Measurements from ENCODE around the gene RASAL3.

Gene RASAL3

DNA sequence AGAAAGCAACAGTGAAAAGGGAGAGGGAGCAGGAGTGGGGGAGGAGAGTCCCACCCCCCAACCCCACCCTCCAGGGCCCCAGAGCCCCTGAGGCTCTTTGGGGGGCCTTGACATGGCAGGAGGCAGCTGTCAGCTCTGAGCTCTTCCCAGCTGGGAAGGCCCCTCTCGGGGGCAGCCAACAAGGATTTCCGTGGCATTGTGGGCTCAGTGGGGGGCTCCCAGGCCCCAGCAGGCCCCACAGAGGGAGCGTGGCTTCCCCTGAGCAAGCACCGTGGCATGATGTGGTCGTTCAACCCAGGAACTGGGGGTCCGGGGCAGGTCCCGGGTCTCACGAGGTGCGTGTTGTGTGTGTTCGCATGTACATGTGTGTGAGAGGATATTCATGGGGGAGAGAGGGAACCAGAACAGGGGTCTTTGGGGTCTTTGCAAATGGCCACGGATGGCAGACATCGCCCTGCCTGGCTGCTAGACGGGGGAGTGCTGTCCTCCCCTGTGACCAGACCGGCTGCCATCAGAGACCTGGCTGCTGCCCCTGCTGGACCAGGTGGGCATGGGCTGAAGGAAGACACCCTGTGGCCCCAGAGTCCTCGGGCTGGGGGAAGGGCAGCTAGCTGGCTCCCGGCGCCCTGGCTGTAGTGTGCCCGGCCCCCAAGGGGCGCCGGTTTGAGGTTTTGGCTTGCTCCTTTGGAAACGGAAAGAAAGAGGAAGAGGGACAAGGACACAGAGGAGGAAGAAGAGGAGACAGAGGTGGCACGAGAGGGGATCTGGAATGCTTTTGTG is 41.9 kb downstream of the RASAL3 start:
- H3K9ac ChIP-seq (ENCODE audit: insufficient read length, low read depth): no peak overlapping the region
- H3K4me1 ChIP-seq (ENCODE audit: insufficient read depth, insufficient read length): peaks cover under 1% of the 10 kb centered on the region
- no peak for DNase-seq (ENCODE audit: low read depth, low spot score)
- peaks cover 67% of the 10 kb centered on the region for H3K36me3 ChIP-seq (ENCODE audit: insufficient read depth, insufficient read length, low read length)
- no peak for TF ChIP-seq SUZ12 (IDR thresholded peaks at IDR 0.05; ENCODE audit: extremely low read depth, insufficient read depth, insufficient read length)
- no peak for TF ChIP-seq YY1 (IDR thresholded peaks at IDR 0.05; ENCODE audit: insufficient read depth, insufficient read length)
- no peak for TF ChIP-seq ZNF274 (IDR thresholded peaks at IDR 0.05; ENCODE audit: low read depth, low read length)
- no peaks in the 10 kb centered on the region for H3K27me3 ChIP-seq (ENCODE audit: insufficient read depth, insufficient read length)
- H3K9me3 ChIP-seq (ENCODE audit: insufficient read depth, low read length): peaks cover 14% of the 10 kb centered on the region; the same call in 1 of the 2 replicates
- H3K4me3 ChIP-seq (ENCODE audit: insufficient read length, low read depth): no peak overlapping the region

- peaks cover 64% of the 10 kb centered on the region for H3K36me3 ChIP-seq (ENCODE audit: insufficient read depth, insufficient read length, low read length)
- DNase-seq (ENCODE audit: low read depth, low spot score): no peak
- H3K4me1 ChIP-seq (ENCODE audit: insufficient read depth, insufficient read length): peaks cover 4% of the 10 kb centered on the region
- no peak overlapping the region for H3K9ac ChIP-seq (ENCODE audit: insufficient read length, low read depth)
- peaks cover 14% of the 10 kb centered on the region; the same call in 1 of the 2 replicates for H3K9me3 ChIP-seq (ENCODE audit: insufficient read depth, low read length)
- TF ChIP-seq YY1 (IDR thresholded peaks at IDR 0.05; ENCODE audit: insufficient read depth, insufficient read length) (no peak), ZNF274 (IDR thresholded peaks at IDR 0.05; ENCODE audit: low read depth, low read length) (no peak), SUZ12 (IDR thresholded peaks at IDR 0.05; ENCODE audit: extremely low read depth, insufficient read depth, insufficient read length) (no peak)
- no peak overlapping the region for H3K4me3 ChIP-seq (ENCODE audit: insufficient read length, low read depth)
- H3K27me3 ChIP-seq (ENCODE audit: insufficient read depth, insufficient read length): no peaks in the 10 kb centered on the region
These were observed 42.6 kb downstream of the RASAL3 start for GRCh38 chr19:15421721-15422260.

GRCh38 chr19:15421136-15421695 is 43.1 kb downstream of the RASAL3 start:
- Histone ChIP-seq H3K4me1 (ENCODE audit: insufficient read depth, insufficient read length) (peaks cover 4% of the 10 kb centered on the region), H3K36me3 (ENCODE audit: insufficient read depth, insufficient read length, low read length) (peaks cover 64% of the 10 kb centered on the region), H3K9me3 (ENCODE audit: insufficient read depth, low read length) (peaks cover 14% of the 10 kb centered on the region; the same call in 1 of the 2 replicates)

DNA sequence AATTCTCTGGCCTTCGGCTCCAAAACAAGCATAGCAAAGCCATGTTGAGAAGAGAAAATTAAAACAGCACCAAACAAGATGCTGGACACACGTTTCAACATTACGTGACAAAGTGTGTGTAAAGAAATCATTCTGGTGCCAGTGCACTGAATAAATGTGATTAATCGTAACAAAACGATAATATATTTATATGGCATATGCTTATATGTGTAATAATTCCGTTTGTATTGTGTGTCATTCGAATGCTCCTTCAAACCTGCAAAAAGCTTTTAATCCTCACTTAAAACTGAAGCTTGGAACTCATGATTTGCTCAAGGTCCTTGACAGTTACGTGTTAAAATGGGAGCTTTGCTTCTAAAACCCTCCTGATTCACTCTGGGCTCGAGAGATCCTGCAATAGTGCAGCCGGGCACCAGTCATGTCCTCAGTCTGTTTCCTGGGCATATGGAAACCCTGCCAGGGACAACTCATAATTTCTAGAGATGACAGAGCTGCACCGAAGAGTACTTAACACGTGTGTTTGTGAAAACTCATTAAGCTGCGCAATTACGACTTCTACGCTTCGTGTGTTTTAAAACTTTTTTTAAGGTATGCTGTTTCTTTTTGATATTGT is 44.8 kb downstream of the RASAL3 start:
- DNase-seq (ENCODE audit: low read depth, low spot score): no peak
- peaks cover 8% of the 10 kb centered on the region for H3K4me1 ChIP-seq (ENCODE audit: insufficient read depth, insufficient read length)
- peaks cover 60% of the 10 kb centered on the region for H3K36me3 ChIP-seq (ENCODE audit: insufficient read depth, insufficient read length, low read length)
- H3K4me3 ChIP-seq (ENCODE audit: insufficient read length, low read depth): no peak overlapping the region
- peaks cover 14% of the 10 kb centered on the region; the same call in 1 of the 2 replicates for H3K9me3 ChIP-seq (ENCODE audit: insufficient read depth, low read length)
- H3K9ac ChIP-seq (ENCODE audit: insufficient read length, low read depth): no peak overlapping the region
- TF ChIP-seq ZNF274 (IDR thresholded peaks at IDR 0.05; ENCODE audit: low read depth, low read length) (no peak), YY1 (IDR thresholded peaks at IDR 0.05; ENCODE audit: insufficient read depth, insufficient read length) (no peak), SUZ12 (IDR thresholded peaks at IDR 0.05; ENCODE audit: extremely low read depth, insufficient read depth, insufficient read length) (no peak)
- no peaks in the 10 kb centered on the region for H3K27me3 ChIP-seq (ENCODE audit: insufficient read depth, insufficient read length)

More at GRCh38 chr19:15421136-15421695, 43.1 kb downstream of the RASAL3 start:
- Histone ChIP-seq H3K9ac (ENCODE audit: insufficient read length, low read depth) (no peak overlapping the region), H3K27me3 (ENCODE audit: insufficient read depth, insufficient read length) (no peaks in the 10 kb centered on the region), H3K4me3 (ENCODE audit: insufficient read length, low read depth) (no peak overlapping the region)
- DNase-seq (ENCODE audit: low read depth, low spot score): no peak
- TF ChIP-seq SUZ12 (IDR thresholded peaks at IDR 0.05; ENCODE audit: extremely low read depth, insufficient read depth, insufficient read length) (no peak), ZNF274 (IDR thresholded peaks at IDR 0.05; ENCODE audit: low read depth, low read length) (no peak), YY1 (IDR thresholded peaks at IDR 0.05; ENCODE audit: insufficient read depth, insufficient read length) (no peak)

DNA sequence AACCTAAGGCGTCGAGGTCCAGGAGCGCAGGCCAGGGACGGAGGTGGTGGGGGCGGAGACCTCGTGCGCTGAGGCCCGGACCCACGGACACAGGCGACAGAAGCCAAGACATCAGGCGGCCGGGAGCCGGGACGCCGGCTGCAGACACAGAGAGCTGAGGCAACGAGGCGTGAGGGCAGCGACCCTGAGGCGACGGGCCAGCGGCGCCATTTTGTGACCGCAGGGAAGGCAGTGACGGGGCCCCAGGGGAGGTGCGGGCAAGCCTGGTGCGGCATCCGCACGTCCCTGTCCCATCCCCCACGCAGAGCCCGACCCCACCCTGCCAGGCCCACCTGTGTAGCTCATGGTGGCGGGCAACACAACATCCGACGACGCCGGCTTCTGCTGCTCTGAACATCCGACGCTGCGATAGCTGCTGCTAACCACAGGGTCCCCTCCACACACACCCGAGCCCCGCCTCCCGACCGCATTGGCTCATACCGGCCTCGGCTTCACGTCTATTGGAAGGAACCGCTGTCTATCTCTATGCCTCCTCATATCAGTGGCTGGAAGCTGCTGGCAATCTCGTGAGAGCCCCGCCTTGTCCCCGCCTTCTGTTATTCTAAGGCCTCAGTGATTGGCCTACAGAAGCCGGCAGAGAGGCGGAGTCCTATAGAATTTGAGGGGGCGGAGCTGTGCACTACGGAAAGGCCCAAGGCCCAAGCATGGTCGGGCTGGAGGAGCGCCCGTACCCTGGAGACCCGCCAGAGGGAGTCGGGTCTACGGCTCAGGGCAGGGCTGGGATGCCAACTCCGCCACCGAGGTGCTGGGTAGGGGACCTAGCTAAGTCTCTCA is 45.5 kb downstream of the RASAL3 start, which contains the start of gene AKAP8L:
TSS of gene AKAP8L (minus strand) at position 410 of the 834 bp plus-strand sequence. CDS start at position 345, 65 bp downstream.
- peaks cover 8% of the 10 kb centered on the region for H3K4me1 ChIP-seq (ENCODE audit: insufficient read depth, insufficient read length)
- no peaks in the 10 kb centered on the region for H3K27me3 ChIP-seq (ENCODE audit: insufficient read depth, insufficient read length)
- peaks cover 9% of the 10 kb centered on the region; the same call in 1 of the 2 replicates for H3K9me3 ChIP-seq (ENCODE audit: insufficient read depth, low read length)
- DNase-seq (ENCODE audit: low read depth, low spot score): peak; percentile 100
- H3K4me3 ChIP-seq (ENCODE audit: insufficient read length, low read depth): peak within 1 kb of the TSS; percentile 98
- H3K36me3 ChIP-seq (ENCODE audit: insufficient read depth, insufficient read length, low read length): peaks cover 54% of the 10 kb centered on the region
- TF ChIP-seq SUZ12 (IDR thresholded peaks at IDR 0.05; ENCODE audit: extremely low read depth, insufficient read depth, insufficient read length): no peak
- TF ChIP-seq ZNF274 (IDR thresholded peaks at IDR 0.05; ENCODE audit: low read depth, low read length): no peak
- peak; percentile 76 for TF ChIP-seq YY1 (IDR thresholded peaks at IDR 0.05; ENCODE audit: insufficient read depth, insufficient read length)
- H3K9ac ChIP-seq (ENCODE audit: insufficient read length, low read depth): peak within 1 kb of the TSS; percentile 99

DNA sequence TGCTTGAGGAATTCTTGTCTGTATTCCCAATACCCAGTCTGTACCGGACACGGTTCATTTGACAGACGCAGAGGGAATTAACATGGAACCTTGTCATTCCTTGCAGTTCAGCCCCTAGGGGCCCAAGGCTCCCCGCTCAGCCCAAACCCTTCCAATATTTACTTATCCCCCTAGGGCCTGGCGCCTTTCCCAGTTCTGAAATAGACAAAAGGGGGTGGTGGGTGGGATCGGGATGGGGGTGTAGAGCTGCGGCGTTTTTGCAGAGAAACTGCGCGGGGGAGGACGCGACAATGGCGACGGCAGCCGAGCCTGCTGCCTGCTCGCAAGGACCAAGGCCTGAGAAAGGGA is 46.1 kb downstream of the RASAL3 start:
- peak overlapping the region; percentile 99 for H3K9ac ChIP-seq (ENCODE audit: insufficient read length, low read depth)
- DNase-seq (ENCODE audit: low read depth, low spot score): no peak
- H3K36me3 ChIP-seq (ENCODE audit: insufficient read depth, insufficient read length, low read length): peaks cover 50% of the 10 kb centered on the region

More for the DNA sequence above, 46.1 kb downstream of the RASAL3 start:
- peaks cover 8% of the 10 kb centered on the region for H3K4me1 ChIP-seq (ENCODE audit: insufficient read depth, insufficient read length)
- H3K27me3 ChIP-seq (ENCODE audit: insufficient read depth, insufficient read length): no peaks in the 10 kb centered on the region
- no peak for TF ChIP-seq ZNF274 (IDR thresholded peaks at IDR 0.05; ENCODE audit: low read depth, low read length)
- no peak for TF ChIP-seq SUZ12 (IDR thresholded peaks at IDR 0.05; ENCODE audit: extremely low read depth, insufficient read depth, insufficient read length)
- no peak for TF ChIP-seq YY1 (IDR thresholded peaks at IDR 0.05; ENCODE audit: insufficient read depth, insufficient read length)
- H3K9me3 ChIP-seq (ENCODE audit: insufficient read depth, low read length): peaks cover 3% of the 10 kb centered on the region; the same call in 1 of the 2 replicates
- peak overlapping the region; percentile 98 for H3K4me3 ChIP-seq (ENCODE audit: insufficient read length, low read depth)
